Stimulated activated CD8-positive, alpha-beta memory T cell treated with anti-CD3 and anti-CD28 coated beads, Interleukin-12 subunit alpha, Interleukin-12 subunit beta, amount 100 ng/mL, for 24 hours (primary cell): ENCODE data around the gene CD93.

ENCODE experiments used
- DNase-seq: peaks from one replicate; pipeline ENCODE4 v3.0.0-alpha.2; 2020; ENCODE audit errors: extremely low read depth

The CD93 gene

GRCh38 chr20:23060629-23061028, 25.5 kb downstream of the CD93 start:
- DNase-seq: no peak

- DNase-seq: no peak
Observed at GRCh38 chr20:23059846-23060245, 26.3 kb downstream of the CD93 start.

GRCh38 chr20:23059001-23059400, 27.1 kb downstream of the CD93 start:
- DNase-seq: no peak

- DNase-seq: no peak
Observed at GRCh38 chr20:23058240-23058639, 27.9 kb downstream of the CD93 start.

- no peak for DNase-seq
Observed at GRCh38 chr20:23052904-23053303, 33.2 kb downstream of the CD93 start.

GRCh38 chr20:23050847-23051627, 35.1 kb downstream of the CD93 start:
- no peak for DNase-seq

- DNase-seq: no peak
Observed at GRCh38 chr20:23050076-23050838, 35.9 kb downstream of the CD93 start.

- DNase-seq: no peak
Observed at GRCh38 chr20:23049201-23050075, 36.7 kb downstream of the CD93 start, which contains the start of gene THBD. TSS of gene THBD (minus strand) at chr20:23049672. CDS start at chr20:23049504, 168 bp downstream.

GRCh38 chr20:23048283-23049200, 37.6 kb downstream of the CD93 start:
- DNase-seq: no peak

- no peak for DNase-seq
Observed at GRCh38 chr20:23047738-23048214, 38.3 kb downstream of the CD93 start.

GRCh38 chr20:23047001-23047737, 39.0 kb downstream of the CD93 start:
- no peak for DNase-seq

GRCh38 chr20:23046431-23046830, 39.7 kb downstream of the CD93 start:
- no peak for DNase-seq

- no peak for DNase-seq
Observed at GRCh38 chr20:23043376-23043775, 42.7 kb downstream of the CD93 start.

GRCh38 chr20:23042270-23042669, 43.9 kb downstream of the CD93 start:
- DNase-seq: no peak

GRCh38 chr20:23039885-23040508, 46.1 kb downstream of the CD93 start:
- no peak for DNase-seq

- no peak for DNase-seq
Observed at GRCh38 chr20:23039136-23039875, 46.8 kb downstream of the CD93 start.

GRCh38 chr20:23037017-23037481, 49.1 kb downstream of the CD93 start:
- DNase-seq: no peak

GRCh38 chr20:23036371-23036770, 49.8 kb downstream of the CD93 start:
- no peak for DNase-seq

GRCh38 chr20:23035731-23036130, 50.4 kb downstream of the CD93 start:
- DNase-seq: no peak
